NCI-H345 treated with DMSO at 0.1 percent for 48 hours (cell line): ENCODE results near the gene ATCAY.
A peak's percentile ranks its signal among the peaks of the same experiment; 100 is the strongest.

Experiments used
- DNase-seq: peaks from one replicate; lab custom pipeline; 2025; ENCODE audit not compliant: unreplicated experiment; lab: John Stamatoyannopoulos, UW

ATCAY gene, protein sequence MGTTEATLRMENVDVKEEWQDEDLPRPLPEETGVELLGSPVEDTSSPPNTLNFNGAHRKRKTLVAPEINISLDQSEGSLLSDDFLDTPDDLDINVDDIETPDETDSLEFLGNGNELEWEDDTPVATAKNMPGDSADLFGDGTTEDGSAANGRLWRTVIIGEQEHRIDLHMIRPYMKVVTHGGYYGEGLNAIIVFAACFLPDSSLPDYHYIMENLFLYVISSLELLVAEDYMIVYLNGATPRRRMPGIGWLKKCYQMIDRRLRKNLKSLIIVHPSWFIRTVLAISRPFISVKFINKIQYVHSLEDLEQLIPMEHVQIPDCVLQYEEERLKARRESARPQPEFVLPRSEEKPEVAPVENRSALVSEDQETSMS

DNA sequence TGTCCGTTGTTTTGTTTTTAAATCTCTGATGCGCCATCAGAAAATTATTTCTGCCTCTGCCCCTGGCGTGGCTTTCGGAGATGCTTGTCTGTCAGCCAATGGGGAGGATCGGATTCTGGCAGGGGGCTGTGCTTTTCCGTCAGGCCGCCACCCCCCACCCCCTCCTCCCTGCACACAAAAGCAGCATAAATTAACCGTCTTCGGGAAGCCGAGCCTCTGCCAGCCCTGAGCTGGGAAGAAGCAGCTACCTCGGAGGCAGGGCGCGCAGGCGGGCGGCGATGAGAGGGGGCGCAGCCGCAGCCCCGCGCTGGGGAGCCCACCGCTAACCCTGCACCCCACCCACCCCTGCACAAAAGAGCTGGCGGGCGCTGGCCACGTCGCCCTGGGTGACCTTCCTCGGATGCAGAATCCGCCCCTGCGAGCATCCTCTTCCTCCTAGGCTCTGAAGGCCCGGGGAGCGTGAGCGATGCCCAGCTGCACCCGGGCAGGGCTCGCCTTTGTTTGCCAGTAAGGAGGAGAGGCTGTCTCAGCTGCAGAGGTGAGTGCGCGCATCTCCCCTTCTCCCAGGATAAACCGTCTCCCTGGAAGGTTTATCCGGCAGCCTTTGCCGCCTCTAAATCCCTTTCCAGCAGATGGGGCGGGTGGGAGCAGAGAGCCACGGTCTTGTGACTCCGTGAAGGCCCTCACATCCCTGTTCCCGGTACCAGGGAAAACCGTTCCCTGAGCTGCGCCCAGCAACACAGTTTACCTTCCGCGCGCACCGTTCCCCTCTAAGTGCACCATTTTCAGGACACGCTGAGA lies at the start of gene ATCAY:
ATCAY (plus strand) TSS at position 215 of the 801 bp plus-strand sequence. CDS start 5,083 bp downstream, outside the sequence.
- DNase-seq = peak; percentile 79

DNA sequence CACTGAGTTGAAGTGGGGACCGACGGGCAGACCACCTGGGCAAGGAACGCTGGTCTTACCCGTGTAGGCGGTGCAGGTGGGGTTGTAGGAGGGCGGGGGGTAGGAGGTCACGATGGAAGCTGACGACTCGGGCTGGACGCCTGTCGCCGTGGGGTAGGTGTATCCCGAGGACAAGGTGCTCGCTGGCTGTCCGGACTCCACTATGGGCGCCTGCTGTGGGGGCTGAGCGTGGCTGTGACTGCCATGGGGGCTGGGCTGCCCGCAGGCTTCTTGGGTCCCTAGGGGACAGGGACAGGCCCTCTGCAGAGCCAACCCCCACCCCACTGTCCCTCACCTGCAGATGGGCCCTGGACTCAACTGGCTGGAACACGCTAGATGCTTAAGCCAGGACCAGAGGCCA lies 48.9 kb upstream of the ATCAY start:
- no peak for DNase-seq

DNA sequence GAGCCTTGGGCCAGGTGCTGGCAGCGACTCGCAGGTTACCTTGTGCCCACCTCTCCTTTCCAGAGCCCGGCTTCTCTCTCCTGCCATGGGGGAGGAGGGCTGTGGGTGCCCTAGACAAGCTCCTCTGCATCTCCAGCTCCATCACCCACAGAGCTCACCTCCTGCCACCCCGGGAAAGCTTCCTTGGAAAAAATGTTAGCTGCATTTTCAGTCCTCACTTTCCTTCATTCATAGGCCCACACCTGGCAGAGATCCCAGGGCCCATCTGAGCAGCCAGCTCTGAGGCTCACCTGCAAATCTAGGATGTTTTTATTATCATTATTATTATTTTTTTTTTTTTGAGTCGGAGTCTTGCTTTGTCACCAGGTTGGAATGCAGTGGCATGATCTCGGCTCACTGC lies 48.5 kb upstream of the ATCAY start:
- DNase-seq = no peak

DNA sequence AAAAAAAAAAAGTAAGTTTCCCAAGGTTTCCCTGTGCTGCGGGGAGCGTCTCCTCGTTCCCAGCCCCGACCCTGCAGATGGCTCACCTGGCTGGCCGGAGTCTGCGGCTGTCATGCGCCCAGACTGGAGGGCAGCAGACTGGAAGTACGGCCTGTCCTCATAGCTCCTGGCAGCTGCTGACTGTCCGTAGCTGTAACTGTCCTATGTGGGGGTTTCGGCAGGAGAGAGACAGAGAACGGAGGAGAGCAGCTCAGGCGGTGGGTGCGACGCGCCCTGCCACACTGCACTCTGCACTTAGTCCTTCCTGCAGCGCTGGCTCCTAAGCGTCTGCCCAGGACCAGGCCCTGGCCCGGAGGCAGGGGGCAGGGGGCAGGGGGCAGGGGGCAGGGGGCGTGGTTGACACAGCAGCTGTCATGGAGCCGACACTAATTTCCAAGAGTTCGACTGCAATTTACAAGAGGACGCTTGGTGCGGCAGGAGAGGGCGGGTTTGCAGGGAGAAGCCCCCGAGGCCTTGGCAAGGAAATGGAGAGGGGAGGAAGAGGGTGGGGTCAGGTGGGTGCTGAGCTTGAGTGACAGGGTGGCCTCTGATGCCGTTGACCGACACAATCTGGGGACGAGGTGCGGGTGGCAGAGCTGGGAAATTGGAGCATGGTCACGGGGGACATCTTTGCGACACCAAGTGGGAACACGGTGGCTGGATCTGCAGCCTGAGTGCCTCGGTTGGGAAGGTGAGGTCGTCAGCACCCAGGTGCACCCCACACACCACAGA lies 46.7 kb upstream of the ATCAY start:
- no peak for DNase-seq

DNA sequence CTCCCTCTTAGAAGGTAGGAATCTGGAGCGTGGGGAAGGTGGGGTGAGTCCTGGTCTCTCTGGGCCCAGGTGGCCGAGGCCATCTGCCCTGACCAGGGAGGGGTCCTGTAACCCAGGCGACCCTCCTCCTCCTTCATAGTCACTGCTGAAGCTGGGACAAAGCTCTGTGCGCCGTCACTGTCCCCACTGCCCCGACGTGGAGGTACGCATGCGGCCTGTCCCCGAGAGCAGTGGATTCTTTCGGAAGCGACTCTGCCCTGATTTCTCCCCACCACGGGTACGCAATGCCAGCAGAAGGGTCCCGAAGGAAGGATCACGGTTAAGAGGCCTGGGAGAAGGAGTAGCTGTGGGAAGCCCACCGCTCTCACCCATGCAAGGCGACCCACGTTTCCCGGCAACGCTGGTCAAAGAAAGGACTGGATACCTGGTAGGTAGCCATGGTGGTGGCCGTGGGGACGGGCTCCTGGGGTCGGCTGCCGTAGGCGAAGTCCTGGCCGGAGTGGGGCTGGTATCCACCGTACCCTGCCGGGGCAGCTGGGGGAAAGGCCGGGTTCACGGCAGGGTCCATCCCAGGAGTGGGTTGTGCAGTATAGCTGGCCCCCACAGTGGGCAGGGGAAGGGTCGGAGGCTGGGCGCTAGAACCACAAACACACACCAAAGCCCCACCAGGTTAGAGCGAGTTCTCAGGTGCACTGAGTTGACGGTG lies 46.0 kb upstream of the ATCAY start:
- DNase-seq = no peak

DNA sequence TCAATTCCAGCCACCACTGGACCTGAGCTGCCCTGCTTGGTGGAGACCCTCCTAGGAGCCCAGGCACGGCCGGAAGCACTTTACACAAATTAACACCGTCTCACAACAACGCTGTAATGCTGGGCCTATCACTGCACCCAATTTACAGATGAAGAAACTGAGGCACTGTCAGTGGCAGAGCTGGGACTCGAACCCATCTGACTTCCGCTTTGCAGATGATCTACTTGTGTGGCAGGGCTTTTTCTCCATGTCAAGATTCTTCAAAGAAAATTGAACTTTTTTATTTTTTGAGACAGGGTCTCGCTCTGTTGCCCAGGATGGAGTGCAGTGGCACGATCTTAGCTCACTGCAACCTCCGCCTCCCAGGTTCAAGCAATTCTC lies 45.4 kb upstream of the ATCAY start:
- no peak for DNase-seq

DNA sequence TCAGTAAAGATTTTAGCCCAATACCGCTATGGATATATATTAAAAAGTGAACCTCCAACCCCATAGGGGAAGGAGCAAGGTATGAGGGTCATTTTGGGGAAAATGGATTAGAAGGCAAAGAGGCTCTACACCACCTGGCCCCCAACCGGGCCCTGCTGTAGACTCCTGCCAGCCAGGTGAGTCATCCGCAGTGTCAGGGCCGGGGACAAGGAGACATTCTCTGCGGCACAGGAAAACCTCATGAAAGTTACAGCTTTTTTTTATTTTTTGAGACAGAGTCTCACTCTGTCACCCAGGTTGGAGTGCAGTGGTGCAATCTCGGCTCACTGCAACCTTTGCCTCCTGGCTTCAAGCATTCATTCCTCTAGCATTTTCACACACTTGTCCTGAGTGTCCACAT lies 43.6 kb upstream of the ATCAY start:
- no peak for DNase-seq

DNA sequence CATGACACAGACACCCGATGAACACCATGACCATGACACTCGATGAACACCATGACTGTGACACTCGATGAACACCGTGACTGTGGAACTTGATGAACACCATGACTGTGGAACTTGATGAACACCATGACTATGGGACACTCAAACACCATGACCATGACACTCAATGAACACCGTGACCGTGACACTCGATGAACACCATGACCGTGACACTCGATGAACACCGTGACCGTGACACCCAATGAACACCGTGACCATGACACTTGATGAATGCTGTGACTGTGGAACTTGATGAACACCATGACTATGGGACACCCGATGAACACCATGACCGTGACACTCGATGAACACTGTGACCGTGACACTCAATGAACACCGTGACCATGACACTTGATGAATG lies 43.2 kb upstream of the ATCAY start:
- DNase-seq = no peak

DNA sequence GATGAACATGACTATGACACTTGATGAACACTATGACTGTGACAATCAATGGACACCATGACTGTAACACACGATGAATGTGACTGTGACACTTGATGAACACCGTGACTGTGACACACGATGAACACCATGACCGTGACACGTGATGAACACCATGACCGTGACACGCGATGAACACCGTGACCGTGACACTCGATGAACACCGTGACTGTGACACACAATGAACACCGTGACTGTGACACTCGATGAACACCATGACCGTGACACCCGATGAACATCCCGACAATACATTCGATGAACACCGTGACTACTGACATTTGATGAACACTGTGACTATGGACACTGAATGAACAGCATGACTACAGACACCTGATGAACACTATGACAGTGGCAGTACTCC lies 42.6 kb upstream of the ATCAY start:
- DNase-seq = no peak

DNA sequence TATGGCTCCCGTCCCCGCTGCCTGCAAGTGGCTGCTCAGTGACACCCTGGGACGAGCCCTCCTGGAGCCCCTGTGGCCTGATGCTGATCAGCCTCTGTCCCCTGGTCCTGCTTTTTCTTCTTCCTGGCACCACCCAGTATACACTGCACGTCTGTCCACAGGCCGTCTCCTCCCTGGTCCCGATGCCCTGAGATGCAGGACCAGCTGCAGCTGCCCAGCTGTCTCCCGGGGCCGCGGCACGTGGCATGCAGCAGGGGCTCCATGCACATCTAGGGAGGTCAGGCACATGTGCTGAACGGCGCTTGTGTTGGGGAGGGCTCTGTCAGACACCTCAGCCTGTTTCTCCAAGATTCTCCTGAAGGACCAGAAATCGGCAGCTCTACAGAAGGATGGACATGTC lies 41.8 kb upstream of the ATCAY start:
- DNase-seq = no peak

DNA sequence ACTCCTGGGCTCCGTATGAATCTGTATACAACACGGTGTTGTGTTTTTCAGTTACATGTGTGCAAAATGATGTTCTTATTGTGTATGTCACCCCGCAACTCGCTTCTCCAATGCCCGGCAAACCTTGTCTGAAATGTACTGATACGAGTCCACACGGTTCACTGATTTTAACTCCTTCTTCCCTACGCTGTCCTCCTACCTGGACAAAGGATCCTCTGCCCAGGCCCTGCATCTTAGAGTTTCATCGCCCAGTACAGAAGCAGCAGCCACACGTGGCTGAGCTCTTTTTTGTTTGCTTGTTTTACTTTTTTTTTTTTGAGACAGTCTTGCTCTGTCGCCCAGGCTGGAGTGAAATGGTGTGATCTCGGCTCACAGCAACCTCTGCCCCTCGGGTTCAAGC lies 40.5 kb upstream of the ATCAY start:
- DNase-seq = no peak

DNA sequence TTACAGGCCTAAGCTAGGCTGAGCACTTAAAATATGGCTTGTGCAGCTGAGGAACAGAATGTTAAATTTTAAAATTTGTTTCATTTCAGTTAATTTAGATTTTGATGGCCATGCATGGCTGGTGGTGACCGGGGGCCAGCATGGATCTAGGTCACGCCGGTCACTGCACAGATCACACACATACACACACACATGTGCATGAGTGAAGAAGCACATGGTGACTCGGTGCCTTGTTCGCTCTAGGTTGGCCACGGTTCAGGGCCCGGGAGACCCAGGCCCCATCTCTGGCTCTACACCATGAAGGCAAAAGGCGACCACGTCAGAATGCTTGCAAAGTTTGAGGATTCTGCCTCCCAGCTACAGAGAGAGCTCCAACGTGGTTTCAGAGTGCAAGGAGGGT lies 39.7 kb upstream of the ATCAY start:
- DNase-seq = no peak

DNA sequence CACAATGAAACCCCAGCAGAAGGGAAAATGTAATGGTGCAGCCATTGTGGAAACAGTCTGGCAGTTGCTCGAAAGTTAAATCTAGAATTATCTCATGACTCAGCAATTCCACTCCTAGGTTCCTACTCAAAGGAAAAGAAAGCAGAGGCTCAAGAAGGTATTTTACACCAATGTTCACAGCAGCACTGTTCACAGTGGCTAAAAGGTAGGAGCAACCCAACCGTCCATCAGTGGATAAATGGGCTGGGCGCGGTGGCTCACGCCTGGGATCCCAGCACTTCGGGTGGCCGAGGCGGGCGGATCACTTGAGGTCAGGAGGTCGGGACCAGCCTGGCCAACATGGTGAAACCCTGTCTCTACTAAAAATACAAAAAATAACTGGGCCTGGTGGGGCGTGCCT lies 37.5 kb upstream of the ATCAY start:
- DNase-seq = no peak

DNA sequence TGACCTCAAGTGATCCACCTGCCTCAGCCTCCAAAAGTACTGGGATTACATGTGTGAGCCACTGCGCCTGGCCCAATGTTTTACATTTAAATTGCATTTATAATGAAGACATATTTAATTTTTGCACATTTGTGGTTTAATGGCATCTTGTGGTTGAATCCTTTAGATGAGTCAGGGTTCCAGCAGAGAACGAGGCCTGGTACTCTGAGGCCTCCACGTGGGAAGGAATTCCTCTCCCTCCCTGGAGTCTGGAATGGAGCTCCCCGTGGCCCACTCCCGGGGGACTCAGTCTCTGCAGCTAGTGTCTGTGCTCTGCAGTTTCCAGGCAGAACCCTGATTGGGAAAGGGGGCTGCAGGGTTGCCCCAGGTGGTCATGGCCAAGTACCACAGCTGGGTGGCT lies 35.9 kb upstream of the ATCAY start:
- DNase-seq = no peak

DNA sequence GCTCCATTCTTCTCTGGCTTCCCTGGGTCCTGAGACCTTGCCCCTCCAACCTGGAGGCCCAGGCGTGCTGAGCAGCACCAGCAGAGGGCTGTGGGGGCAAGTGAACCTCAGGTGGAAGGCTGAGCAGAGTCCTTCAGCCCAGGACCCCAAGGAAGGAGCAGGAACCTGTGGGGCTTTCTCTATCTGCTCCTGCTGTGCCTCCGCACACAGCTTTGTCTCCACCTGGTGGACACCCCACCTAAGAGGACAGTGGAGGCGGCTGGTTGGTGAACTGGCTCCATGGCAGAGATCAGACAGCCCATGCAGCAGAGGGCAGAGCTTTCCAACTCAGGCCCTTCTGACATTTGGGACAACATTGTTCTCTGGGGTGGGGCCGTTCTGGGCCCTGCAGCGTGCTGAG lies 31.4 kb upstream of the ATCAY start:
- no peak for DNase-seq

DNA sequence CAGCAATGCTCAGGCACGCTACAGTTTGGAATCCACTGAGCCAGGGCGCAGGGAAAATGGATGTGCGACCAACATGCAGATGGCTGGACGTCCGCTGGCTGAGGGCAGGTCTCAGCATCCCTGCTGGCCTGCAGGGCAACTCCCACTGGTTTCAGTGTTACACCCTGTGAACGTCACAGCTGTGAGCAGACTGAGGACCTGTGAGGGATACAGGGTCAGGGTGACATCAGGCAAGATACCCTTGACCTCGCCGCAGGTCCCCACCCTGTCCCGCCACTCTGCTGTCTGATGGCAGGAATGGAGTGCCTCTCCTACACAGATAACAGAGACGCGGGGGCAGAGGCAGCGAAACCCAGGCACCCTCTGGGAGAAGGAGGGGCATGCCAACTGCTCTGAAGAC lies 30.7 kb upstream of the ATCAY start:
- no peak for DNase-seq

DNA sequence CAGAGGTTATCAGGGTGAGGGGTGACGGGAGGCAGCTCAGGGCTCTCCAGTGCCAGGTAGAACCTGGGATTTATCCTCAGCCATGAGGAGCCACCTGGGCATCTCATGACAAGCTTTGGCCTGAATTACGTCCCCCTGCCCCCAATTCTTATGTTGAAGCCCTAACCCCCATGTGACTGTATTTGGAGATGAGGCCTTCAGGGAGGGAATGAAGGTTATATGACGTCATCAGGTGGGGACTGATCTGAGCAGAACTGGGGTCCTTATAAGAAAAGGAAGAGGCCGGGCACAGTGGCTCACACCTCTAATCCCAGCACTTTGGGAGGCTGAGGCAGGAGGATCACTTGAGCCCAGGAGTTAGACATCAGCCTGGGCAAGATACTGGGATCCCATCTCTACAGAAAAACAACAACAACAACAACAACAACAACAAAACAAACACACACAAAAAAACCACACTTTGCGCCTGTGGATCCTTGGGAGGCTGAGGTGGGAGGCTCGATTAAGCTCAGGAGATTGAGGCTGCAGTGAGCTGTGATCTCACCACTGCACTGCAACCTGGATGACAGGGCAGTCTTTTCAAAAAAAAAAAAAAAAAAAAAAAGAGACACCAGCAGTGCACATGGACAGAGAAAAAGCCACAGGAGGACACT lies 30.0 kb upstream of the ATCAY start:
- no peak for DNase-seq

DNA sequence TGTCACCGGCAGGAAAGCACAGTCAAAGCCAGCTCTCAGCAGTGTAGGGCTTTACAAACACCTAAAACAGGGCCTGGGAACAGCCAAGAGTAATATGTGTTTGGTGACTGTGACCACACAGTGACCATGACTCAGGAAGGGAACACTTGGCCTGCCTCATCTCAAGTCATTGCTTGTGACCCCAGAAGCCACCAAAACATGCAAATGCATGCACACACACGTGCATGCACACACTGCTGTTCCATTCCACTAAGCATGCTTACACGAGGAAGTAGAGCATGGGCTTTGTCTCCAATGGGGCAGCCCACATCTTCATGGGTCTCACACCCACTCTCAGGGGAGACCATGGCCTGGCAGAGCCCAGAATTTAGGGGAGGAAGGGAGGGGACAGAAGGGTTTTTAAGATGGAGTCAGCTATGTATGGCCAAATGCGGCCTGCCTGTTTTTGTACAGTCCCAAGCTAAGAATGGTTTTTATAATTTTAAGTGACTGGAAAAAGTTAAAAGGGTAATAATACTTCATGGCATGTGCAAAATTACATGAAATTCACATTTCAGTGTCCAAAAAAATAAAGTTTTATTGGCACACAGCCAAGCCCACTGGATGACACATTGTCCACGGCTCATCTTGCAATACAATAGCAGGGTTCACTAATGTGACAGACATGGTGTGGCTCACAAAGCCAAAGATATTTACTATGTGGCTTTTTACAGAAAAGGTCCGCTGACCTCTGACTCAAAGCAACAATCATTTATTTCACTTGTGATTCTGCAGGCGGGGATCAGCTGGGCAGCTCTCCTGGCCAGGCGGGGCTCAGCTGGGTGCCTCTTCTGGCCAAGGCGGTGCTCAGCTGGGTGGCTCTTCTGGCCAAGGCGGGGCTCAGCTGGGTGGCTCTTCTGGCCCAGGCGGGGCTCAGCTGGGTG lies 29.0 kb upstream of the ATCAY start:
- no peak for DNase-seq

DNA sequence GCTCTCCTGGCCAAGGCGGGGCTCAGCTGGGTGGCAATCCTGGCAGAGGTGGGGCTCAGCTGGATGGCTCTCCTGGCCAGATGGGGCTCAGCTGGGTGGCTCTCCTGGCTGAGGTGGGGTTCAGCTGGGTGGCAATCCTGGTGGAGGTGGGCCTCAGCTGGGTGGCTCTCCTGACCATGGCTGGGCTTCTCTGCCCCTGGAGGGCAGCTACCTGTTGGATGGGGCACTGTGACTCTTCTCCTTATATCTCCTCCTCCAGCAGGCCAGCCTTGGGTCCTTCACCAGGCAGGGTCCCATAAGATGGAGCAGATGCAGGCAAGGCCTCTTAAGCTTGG lies 28.3 kb upstream of the ATCAY start:
- DNase-seq = no peak
